Measurements from ENCODE around the gene GOLGA6L10. TPM values are rescaled to one million over a fixed set of nuclear protein-coding genes. Genes with fewer than 3 reads are reported as not detected.
"Not testable (repeated sequence)": the region's sequence is repeated elsewhere in the genome, so short reads cannot be mapped to it uniquely, and the experiment has no call there.

GOLGA6L10 gene
- total RNA-seq, 1 donor from 2014 or later: 0.84 TPM

- intact Hi-C loops (cut with micrococcal nuclease): not testable (repeated sequence)
Observed at GRCh38 chr15:82342632-82343374, 6.5 kb downstream of the GOLGA6L10 start.

GRCh38 chr15:82338573-82338972 lies 10.7 kb downstream of the GOLGA6L10 start:
- intact Hi-C loops (cut with micrococcal nuclease): not testable (repeated sequence)

- intact Hi-C loops (cut with micrococcal nuclease): not testable (repeated sequence)
Observed at GRCh38 chr15:82338053-82338452, 11.2 kb downstream of the GOLGA6L10 start.

GRCh38 chr15:82337051-82337450 lies 12.2 kb downstream of the GOLGA6L10 start:
- intact Hi-C loops (cut with micrococcal nuclease): not testable (repeated sequence)

- intact Hi-C loops (cut with micrococcal nuclease): not testable (repeated sequence)
Observed at GRCh38 chr15:82336180-82336647, 13.1 kb downstream of the GOLGA6L10 start.

- intact Hi-C loops (cut with micrococcal nuclease): not testable (repeated sequence)
Observed at GRCh38 chr15:82335006-82335405, 14.3 kb downstream of the GOLGA6L10 start.

GRCh38 chr15:82334554-82334932 lies 14.7 kb downstream of the GOLGA6L10 start:
- intact Hi-C loops (cut with micrococcal nuclease): not testable (repeated sequence)

- intact Hi-C loops (cut with micrococcal nuclease): not testable (repeated sequence)
Observed at GRCh38 chr15:82333603-82334553, 15.4 kb downstream of the GOLGA6L10 start.

- intact Hi-C loops (cut with micrococcal nuclease): not testable (repeated sequence)
Observed at GRCh38 chr15:82332711-82333602, 16.3 kb downstream of the GOLGA6L10 start.

GRCh38 chr15:82331576-82332304 lies 17.5 kb downstream of the GOLGA6L10 start:
- intact Hi-C loops (cut with micrococcal nuclease): not testable (repeated sequence)

- intact Hi-C loops (cut with micrococcal nuclease): not testable (repeated sequence)
Observed at GRCh38 chr15:82330921-82331320, 18.4 kb downstream of the GOLGA6L10 start.

- intact Hi-C loops (cut with micrococcal nuclease): not testable (repeated sequence)
Observed at GRCh38 chr15:82329039-82329438, 20.2 kb downstream of the GOLGA6L10 start.

- intact Hi-C loops (cut with micrococcal nuclease): not testable (repeated sequence)
Observed at GRCh38 chr15:82327372-82327771, 21.9 kb downstream of the GOLGA6L10 start.

- intact Hi-C loops (cut with micrococcal nuclease): not testable (repeated sequence)
Observed at GRCh38 chr15:82326896-82327295, 22.4 kb downstream of the GOLGA6L10 start.

GRCh38 chr15:82325646-82326045 lies 23.6 kb downstream of the GOLGA6L10 start:
- intact Hi-C loops (cut with micrococcal nuclease): not testable (repeated sequence)

GRCh38 chr15:82324831-82325230 lies 24.4 kb downstream of the GOLGA6L10 start:
- intact Hi-C loops (cut with micrococcal nuclease): not testable (repeated sequence)

GRCh38 chr15:82322488-82322887 lies 26.8 kb downstream of the GOLGA6L10 start:
- intact Hi-C loops (cut with micrococcal nuclease): not testable (repeated sequence)

- intact Hi-C loops (cut with micrococcal nuclease): not testable (repeated sequence)
Observed at GRCh38 chr15:82320861-82321260, 28.4 kb downstream of the GOLGA6L10 start.

GRCh38 chr15:82319522-82320278 lies 29.6 kb downstream of the GOLGA6L10 start:
- intact Hi-C loops (cut with micrococcal nuclease): not testable (repeated sequence)

All from T-helper 2 cell treated with Interferon-gamma antibody and Interleukin-4, amounts not matched to agents 100 ng/mL and 5 ng/mL, for 36 hours (primary cell).